GM12878 (cell line): ENCODE results near the gene PKP4. TPM values are rescaled to one million over a fixed set of nuclear protein-coding genes. Genes with fewer than 3 reads are reported as not detected.

Experiments used
- ATAC-seq: fragments of 200-7000 bp; cut with Tn5 transposase; 3 replicates; pipeline ENCODE4 v1.9.1; 2020; ENCODE audit warnings: mild to moderate bottlenecking, moderate library complexity
- BruUV-seq: library from RNA; stranded (reverse); fragments of 400-500 nt; replicated peaks from 2 replicates; lab custom pipeline; 2021; lab: Mats Ljungman, UMichigan
- CTCF ChIA-PET: fragments of 300-600 bp; sonication (Branson Sonifier 250); formaldehyde crosslinking; extraction: SDS; loops from one replicate; lab custom pipeline; 2021; ENCODE audit warnings: inconsistent platforms; lab: Yijun Ruan, JAX
- POLR2A ChIA-PET: fragments of 350-600 bp; formaldehyde crosslinking; extraction: SDS; loops from one replicate; lab custom pipeline; 2021; ENCODE audit warnings: inconsistent platforms; lab: Charles Lee
- RAD21 ChIA-PET: fragments of 300-600 bp; sonication (Branson Sonifier 250); formaldehyde crosslinking; loops from one replicate; lab custom pipeline; 2023; ENCODE audit warnings: antibody characterized with exemption; ENCODE audit not compliant: unreplicated experiment; lab: Charles Lee
- SMC1A ChIA-PET: fragments of 300-600 bp; sonication (Branson Sonifier 250); formaldehyde crosslinking; loops from one replicate; lab custom pipeline; 2023; ENCODE audit not compliant: unreplicated experiment, uncharacterized antibody; lab: Charles Lee
- DNase-seq: peaks from one replicate; pipeline ENCODE4 v3.0.0-alpha.2; 2011; ENCODE audit warnings: low read depth, low spot score
- FAIRE-seq: peaks from 3 replicates; lab custom pipeline; 2011; peaks lifted over from hg19 to GRCh38; lab: Jason Lieb, UNC
- H2AFZ ChIP-seq: 2 replicates; pipeline ENCODE4 v1.6.0; 2011; ENCODE audit warnings: low read depth, low read length, control low read depth; ENCODE audit not compliant: control insufficient read depth
- H3K27ac ChIP-seq: 2 replicates; pipeline ENCODE4 v1.5.1; 2011; ENCODE audit warnings: control low read depth; ENCODE audit not compliant: control insufficient read depth, insufficient read depth
- H3K27me3 ChIP-seq, 2 experiments: replicated peaks in 1 of 2; 2 replicates each; pipeline versions ENCODE4 v1.6.0 to v1.6.1; 2011; ENCODE audit warnings: low read length in 1 of 2; ENCODE audit not compliant: control insufficient read depth in 2 of 2, insufficient read depth in 2 of 2
- H3K36me3 ChIP-seq, 2 experiments: 2 replicates each; pipeline ENCODE4 v1.5.1; 2011; ENCODE audit warnings: low read length in 1 of 2; ENCODE audit not compliant: control insufficient read depth in 2 of 2, insufficient read depth in 2 of 2
- H3K4me1 ChIP-seq: 2 replicates; pipeline ENCODE4 v1.6.1; 2011; ENCODE audit warnings: mild to moderate bottlenecking, low read length, moderate library complexity, mixed read lengths; ENCODE audit not compliant: control insufficient read depth, insufficient read depth
- H3K4me2 ChIP-seq: 2 replicates; pipeline ENCODE4 v1.6.0; 2011; ENCODE audit warnings: control low read depth; ENCODE audit not compliant: control insufficient read depth, insufficient read depth
- H3K4me3 ChIP-seq: fragments of 200-600 bp; sonication (generic); 2 replicates; pipeline ENCODE4 v1.5.1; 2016
- H3K79me2 ChIP-seq: 2 replicates; pipeline ENCODE4 v1.6.0; 2011; ENCODE audit warnings: low read length; ENCODE audit not compliant: control insufficient read depth, insufficient read depth
- H3K9ac ChIP-seq: 2 replicates; pipeline ENCODE4 v1.8.0; 2011; ENCODE audit warnings: low read length, control low read depth, mixed read lengths; ENCODE audit not compliant: control insufficient read depth, insufficient read depth
- H3K9me3 ChIP-seq: replicated peaks from 3 replicates; pipeline ENCODE4 v1.5.1; 2011; ENCODE audit warnings: mild to moderate bottlenecking, low read length; ENCODE audit not compliant: control insufficient read depth, insufficient read depth
- H4K20me1 ChIP-seq: 2 replicates; pipeline ENCODE4 v1.6.0; 2011; ENCODE audit not compliant: control insufficient read depth, insufficient read depth
- ASH2L ChIP-seq: fragments of 300-600, 200-600 bp; sonication (generic); IDR thresholded peaks from 2 replicates; pipeline ENCODE4 v1.6.1; 2017; ENCODE audit warnings: low read depth, mild to moderate bottlenecking, borderline replicate concordance
- ATF7 ChIP-seq: fragments of 450-650 bp; IDR thresholded peaks from 2 replicates; pipeline ENCODE4 v1.6.1; 2016; ENCODE audit warnings: low read depth, mild to moderate bottlenecking
- CHD1 ChIP-seq: IDR thresholded peaks from 2 replicates; pipeline ENCODE4 v1.6.1; 2012; ENCODE audit warnings: low read depth, low read length, improper control_type of control experiment
- EGR1 ChIP-seq, 2 experiments: IDR thresholded peaks; 1 replicate in 1 of 2; 2 replicates in 1 of 2; pipeline ENCODE4 v1.6.1; 2011 to 2012; ENCODE audit warnings: low read depth in 2 of 2, low read length in 2 of 2, borderline replicate concordance in 1 of 2, mild to moderate bottlenecking in 1 of 2, moderate library complexity in 1 of 2
- KDM1A ChIP-seq: fragments of 200-600 bp; sonication (generic); IDR thresholded peaks from 2 replicates; pipeline ENCODE4 v1.6.1; 2016; ENCODE audit warnings: borderline replicate concordance
- MTA2 ChIP-seq: fragments of 450-650 bp; IDR thresholded peaks from 2 replicates; pipeline ENCODE4 v1.6.1; 2016; ENCODE audit warnings: low read depth, mild to moderate bottlenecking, moderate library complexity
- NBN ChIP-seq: fragments of 450-650 bp; IDR thresholded peaks from 2 replicates; pipeline ENCODE4 v1.6.1; 2016
- NFXL1 ChIP-seq: fragments of 450-650 bp; IDR thresholded peaks from 2 replicates; pipeline ENCODE4 v1.6.1; 2017; ENCODE audit warnings: antibody characterized with exemption, mild to moderate bottlenecking, borderline replicate concordance
- PML ChIP-seq: IDR thresholded peaks from 2 replicates; pipeline ENCODE4 v1.6.1; 2012; ENCODE audit warnings: low read length, inconsistent platforms
- POLR2AphosphoS5 ChIP-seq: IDR thresholded peaks from 2 replicates; pipeline ENCODE4 v1.6.1; 2011; ENCODE audit warnings: mild to moderate bottlenecking, low read length, inconsistent platforms
- RUNX3 ChIP-seq: IDR thresholded peaks from 2 replicates; pipeline ENCODE4 v1.6.1; 2012; ENCODE audit warnings: low read length, inconsistent platforms
- SIX5 ChIP-seq: IDR thresholded peaks from 2 replicates; pipeline ENCODE4 v1.6.1; 2011; ENCODE audit warnings: mild to moderate bottlenecking, low read depth, low read length, moderate library complexity; ENCODE audit not compliant: severe bottlenecking
- TCF7 ChIP-seq: IDR thresholded peaks from 2 replicates; pipeline ENCODE4 v1.6.1; 2014; ENCODE audit warnings: antibody characterized with exemption, borderline replicate concordance
- ZBTB11 ChIP-seq: fragments of 450-650 bp; formaldehyde crosslinking; IDR thresholded peaks from 2 replicates; pipeline ENCODE4 v1.5.0; 2022; ENCODE audit warnings: mild to moderate bottlenecking, missing genetic modification characterization
- ZNF622 ChIP-seq: fragments of 450-650 bp; IDR thresholded peaks from 2 replicates; pipeline ENCODE4 v1.6.1; 2017; ENCODE audit warnings: mild to moderate bottlenecking, inconsistent platforms
- ZSCAN29 ChIP-seq: fragments of 450-650 bp; IDR thresholded peaks from 2 replicates; pipeline ENCODE4 v1.6.1; 2017; ENCODE audit warnings: mild to moderate bottlenecking, moderate library complexity
- ZZZ3 ChIP-seq: IDR thresholded peaks from 2 replicates; pipeline ENCODE4 v1.6.1; 2011; ENCODE audit warnings: low read depth; ENCODE audit not compliant: control insufficient read depth, insufficient read length
- WGBS: methylation state at CpG from one replicate; pipeline ENCODE4 v1.1.6; 2016; ENCODE audit warnings: low lambda C conversion rate; ENCODE audit not compliant: insufficient replicate concordance, insufficient coverage; ENCODE audit errors: missing lambda C conversion rate; 5-methylcytosine and 5-hydroxymethylcytosine counted together
- in situ Hi-C: fragments of 300-500 bp; cut with MboI; formaldehyde crosslinking; loops from 9 replicates; pipeline ENCODE4 v1.14.3; 2018; ENCODE audit warnings: mixed read lengths
- intact Hi-C: fragments of 100-400 bp; cut with micrococcal nuclease; formaldehyde crosslinking; loops from one replicate; pipeline ENCODE4 v1.14.2; 2022; ENCODE audit not compliant: unreplicated experiment
- polyA plus RNA-seq, 11 experiments: library from polyadenylated mRNA; depleted of rRNA in 4 of 11; unstranded in 6 of 11; stranded (reverse) in 5 of 11; fragments of >200 nt; fragmentation: Nextera tagmentation in 4 of 11; fragmentation: Illumina TruSeq in 1 of 11; extraction: Ambion mirVana in 4 of 11; extraction: Trizol in 1 of 11; gene quantifications; 1 replicate in 1 of 11; 2 replicates in 10 of 11; pipeline versions ENCODE4 v1.2.1 to v1.2.3, GENCODE V29; 2011 to 2016; ENCODE audit warnings: inconsistent platforms in 2 of 11, missing spikeins in 2 of 11, low read depth in 1 of 11
- total RNA-seq, 4 experiments: library from RNA; depleted of rRNA in 3 of 4; stranded (reverse); fragments of >200 nt in 3 of 4; fragmentation: Illumina TruSeq in 1 of 4; extraction: Trizol in 1 of 4; gene quantifications; 2 replicates each; pipeline versions ENCODE4 v1.2.1 to v1.2.3, GENCODE V29; 2013 to 2021

PKP4 gene
- total and polyA plus RNA-seq, 10 of the 15 experiments (the other 5 are each of a cell fraction or from before 2014, with no cell fraction given), result 4.8 to 35.8 (median 17.7) TPM

GRCh38 chr2:158619496-158619895 is 162.7 kb downstream of the PKP4 start:
- ChIA-PET SMC1A (interaction anchor here (1.1 to 2.2 kb wide), 3 partner anchors 10 to 595 kb away, joined by 4 to 10 read pairs (median 6); no protein-coding TSS in a partner anchor), POLR2A (no interaction called here), CTCF (interaction anchor here (1.1 to 2.6 kb wide), 6 partner anchors 10 to 595 kb away, joined by 4 to 11 read pairs (median 4); no protein-coding TSS in a partner anchor), RAD21 (interaction anchor here (1.3 kb wide), 1 partner anchor 595 kb away, joined by 6 read pairs; no protein-coding TSS in a partner anchor)
- FAIRE-seq, result no peak
- TF ChIP-seq EGR1 (IDR thresholded peaks at IDR 0.05; ENCODE audit: borderline replicate concordance in 1 of 2, low read depth in 2 of 2, low read length in 2 of 2) (no peak), ASH2L (no peak), ZZZ3 (no peak), NBN (no peak), MTA2 (no peak), ZNF622 (no peak), ZSCAN29 (no peak), RUNX3 (no peak), CHD1 (no peak), ZBTB11 (no peak), PML (no peak), POLR2AphosphoS5 (no peak), NFXL1 (no peak), TCF7 (no peak), KDM1A (no peak), ATF7 (no peak), SIX5 (no peak)
- Histone ChIP-seq H3K4me2 (no peak overlapping the region), H4K20me1 (no peaks in the 10 kb centered on the region), H3K9me3 (no peaks in the 10 kb centered on the region), H3K36me3 (0 out of 4 replicates have a peak, but pooled peaks cover 0 to 2% of the 10 kb centered on the region in 2 experiments), H3K27me3 (no peaks in the 10 kb centered on the region), H3K79me2 (no peaks in the 10 kb centered on the region), H3K4me1 (no peaks in the 10 kb centered on the region), H3K4me3 (no peak overlapping the region), H2AFZ (no peak overlapping the region), H3K9ac (no peak overlapping the region), H3K27ac (no peak overlapping the region)
- in situ Hi-C loops (no loop called here), intact Hi-C loops (no loop called here)
- ATAC-seq, result no peak; the same call in 2 of the 3 replicates
- no peak for DNase-seq
- BruUV-seq, result no TSS peak
- WGBS, result 97% methylated on average over 2 of the region's 2 CpGs
